GM19324 (cell line): ENCODE measurements around the gene ARL8A.
A peak's percentile ranks its signal among the peaks of the same experiment; 100 is the strongest.
"Not testable (repeated sequence)": the region's sequence is repeated elsewhere in the genome, so short reads cannot be mapped to it uniquely, and the experiment has no call there.

Source experiments
- ATAC-seq: cut with Tn5 transposase; IDR thresholded peaks from one replicate; pipeline ENCODE4 v1.9.1; 2021; ENCODE audit warnings: mild to moderate bottlenecking, moderate library complexity; ENCODE audit not compliant: unreplicated experiment, low FRiP score

ARL8A gene

DNA sequence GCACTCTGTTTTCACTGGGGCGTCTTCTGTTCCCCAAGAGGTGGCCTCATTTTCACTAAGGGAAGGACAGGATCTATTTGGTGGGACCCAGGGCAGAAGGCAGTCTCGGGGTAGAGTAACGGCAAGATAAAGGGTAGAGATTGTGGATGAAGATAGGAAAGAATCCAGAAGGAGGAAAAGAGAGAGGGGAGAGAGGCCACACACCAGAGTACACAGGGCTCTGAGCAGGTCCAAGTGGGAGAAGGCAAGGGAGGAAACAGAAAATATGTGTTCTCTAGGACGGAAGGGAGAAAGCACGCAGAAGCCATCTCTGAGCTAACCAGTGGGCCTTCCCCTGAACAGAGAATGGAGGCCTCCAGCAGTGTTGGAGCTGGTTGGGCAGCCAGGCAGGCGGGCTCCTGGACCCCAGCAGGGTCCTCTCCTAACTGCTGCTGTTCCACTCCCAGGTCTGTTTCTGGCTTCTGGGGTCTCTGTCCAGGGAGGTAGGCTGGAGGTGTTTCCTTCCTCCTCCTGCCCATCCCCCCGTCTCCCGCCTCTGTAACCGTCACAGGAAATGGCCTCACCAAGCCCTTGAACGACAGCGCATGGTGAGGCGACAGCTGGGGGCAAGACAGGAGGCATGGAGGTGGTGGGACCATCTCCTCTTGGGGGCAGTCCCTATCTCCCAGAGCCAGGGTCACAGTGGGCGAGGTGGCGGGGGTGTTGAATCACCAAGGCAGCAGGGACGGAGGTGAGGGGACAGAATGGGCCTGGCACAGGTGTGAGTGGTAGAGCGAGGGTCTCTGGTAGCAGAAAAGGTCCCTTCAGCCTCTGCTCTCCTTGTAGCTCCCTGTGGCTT, 15.2 kb upstream of the ARL8A start:
- no peak for ATAC-seq

- no peak for ATAC-seq
These were observed 14.4 kb upstream of the ARL8A start for GRCh38 chr1:202158810-202159533.

DNA sequence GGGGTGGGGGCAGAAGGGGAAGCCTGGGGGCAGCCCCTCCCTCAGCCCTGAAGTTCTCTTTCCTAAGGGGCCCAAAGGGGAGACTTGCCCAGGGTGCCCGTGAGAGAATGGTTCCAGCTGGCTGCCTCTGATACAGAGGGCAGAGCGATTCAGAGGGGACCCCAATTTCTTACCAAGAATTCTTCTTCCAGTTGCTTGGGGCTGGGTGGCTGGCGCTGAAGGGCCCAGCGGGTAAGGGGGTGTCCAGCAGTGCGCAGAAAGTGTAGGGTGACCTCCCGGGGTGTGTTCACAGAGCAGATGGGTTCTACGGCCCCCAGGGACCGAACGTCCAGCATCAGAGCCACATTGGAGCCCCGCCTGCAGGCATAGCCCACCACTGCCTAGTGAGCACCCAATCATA, 13.4 kb upstream of the ARL8A start:
- ATAC-seq, result no peak

DNA sequence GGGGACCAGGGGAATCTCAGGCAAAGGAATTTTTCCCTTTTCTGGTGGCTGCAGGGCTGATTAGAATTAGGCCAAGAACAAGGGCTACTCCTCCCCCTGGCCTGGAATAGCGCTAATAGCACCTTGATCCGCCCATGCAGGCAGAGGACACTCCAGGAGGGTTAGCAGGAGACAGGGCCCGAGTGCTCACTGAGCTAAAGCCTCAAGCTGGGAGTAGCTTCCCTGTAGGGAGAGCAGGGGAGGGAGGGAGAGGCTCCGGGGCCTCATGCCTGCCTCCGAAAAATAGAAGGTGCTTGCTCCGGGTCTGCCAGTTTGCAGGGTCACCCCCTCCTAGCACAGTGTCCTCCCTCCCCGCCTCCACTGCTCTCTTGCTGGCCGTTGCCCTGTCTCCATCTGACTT, 12.1 kb upstream of the ARL8A start:
- no peak for ATAC-seq

DNA sequence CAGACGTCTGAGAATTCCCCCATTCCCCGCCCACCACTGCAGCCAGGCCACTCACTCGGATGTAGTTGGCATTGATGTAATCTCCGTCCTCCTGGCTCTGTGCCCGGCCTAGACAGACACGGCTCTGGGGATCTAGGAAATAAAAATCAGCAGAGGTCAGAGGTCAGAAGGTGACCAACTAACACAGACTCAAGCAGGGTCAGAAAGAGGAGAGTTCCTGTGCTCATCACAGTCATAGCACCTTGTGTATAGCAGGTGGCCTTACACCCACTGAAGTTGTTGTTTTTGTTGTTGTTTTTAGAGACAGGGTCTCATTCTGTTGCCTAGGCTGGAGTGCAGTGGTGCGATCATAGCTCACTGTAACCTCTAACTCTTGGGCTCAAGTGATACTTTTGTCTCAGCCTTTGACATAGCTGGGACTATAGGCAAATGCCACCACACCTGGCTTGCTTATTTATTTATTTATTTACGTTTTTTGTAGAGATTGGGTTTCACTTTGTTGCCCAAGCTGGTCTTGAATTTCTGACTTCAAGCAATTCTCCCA, 11.0 kb upstream of the ARL8A start:
- no peak for ATAC-seq

- no peak for ATAC-seq
These were observed 10.4 kb upstream of the ARL8A start for GRCh38 chr1:202154766-202155477.

DNA sequence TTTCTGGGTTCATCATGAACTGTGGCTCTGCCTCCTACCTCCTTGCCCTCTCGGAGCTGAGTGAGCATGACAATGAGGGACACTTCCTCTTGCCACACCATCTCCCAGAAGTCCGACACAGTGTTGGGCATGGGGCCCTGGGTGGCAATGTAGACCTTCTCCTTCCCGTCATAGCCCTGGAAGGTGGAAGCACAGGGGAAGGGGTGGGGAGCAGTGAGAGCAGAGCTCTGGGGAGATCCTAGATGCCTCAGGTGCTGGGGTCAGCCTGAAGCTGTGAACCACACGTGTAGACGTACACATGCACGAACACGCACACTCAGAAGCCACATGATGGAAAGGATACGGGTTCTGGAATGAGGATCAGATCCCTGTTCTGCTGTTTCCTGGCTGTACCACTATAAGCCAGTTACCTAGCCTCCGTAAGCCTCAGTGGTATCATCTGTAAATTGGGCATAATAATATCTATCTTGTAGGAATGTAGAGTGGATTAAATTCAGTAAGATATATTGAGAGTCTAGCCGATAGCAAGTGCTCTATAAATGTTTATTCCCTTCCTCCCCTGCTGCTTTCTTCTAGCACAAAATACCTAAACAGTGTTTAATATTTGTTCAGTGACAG, 9.7 kb upstream of the ARL8A start:
- ATAC-seq, result no peak

- ATAC-seq, result no peak
These were observed 8.7 kb upstream of the ARL8A start for GRCh38 chr1:202153284-202153683.

DNA sequence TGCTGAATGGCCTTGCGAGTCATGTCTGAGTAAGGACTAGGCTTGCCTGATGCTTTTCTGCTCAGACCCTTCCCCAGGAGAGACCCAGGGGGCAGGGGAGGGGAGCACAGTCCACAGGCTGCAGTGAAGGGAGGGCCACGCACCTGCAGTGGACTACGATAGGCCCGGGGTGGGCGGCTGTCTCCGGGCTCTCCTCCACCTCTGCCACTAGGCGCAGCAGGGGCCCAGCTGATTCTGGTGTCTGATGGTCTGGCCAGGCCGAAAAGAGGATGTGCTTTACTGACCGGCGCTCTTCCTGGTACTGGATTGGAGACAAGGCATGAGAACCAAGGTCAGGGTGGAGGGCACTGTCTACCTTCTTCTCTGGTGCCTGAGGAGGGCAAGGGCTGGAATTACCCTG, 7.9 kb upstream of the ARL8A start:
- ATAC-seq, result no peak

- ATAC-seq, result no peak
These were observed 6.5 kb upstream of the ARL8A start for GRCh38 chr1:202151045-202151444.

GRCh38 chr1:202150602-202151001, 6.1 kb upstream of the ARL8A start:
- no peak for ATAC-seq

DNA sequence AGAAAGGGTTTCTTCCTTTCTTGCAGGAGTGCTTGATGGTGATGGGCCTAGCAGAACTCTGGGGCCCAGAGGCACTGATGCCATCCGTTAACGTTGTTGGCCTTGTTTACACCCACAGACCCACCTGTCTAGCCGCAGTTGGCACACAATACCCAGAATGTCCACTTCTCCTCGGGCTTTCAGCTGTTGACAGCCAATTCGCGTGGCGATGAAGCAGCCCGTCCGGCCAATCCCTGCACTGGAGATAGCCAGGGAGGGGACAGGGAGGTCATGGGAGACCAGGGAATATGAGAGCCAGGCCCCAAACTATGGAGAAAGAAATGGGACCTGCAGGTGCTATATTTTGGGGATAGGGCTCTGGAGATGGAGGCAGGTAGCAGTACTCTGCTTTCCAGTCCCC, 5.7 kb upstream of the ARL8A start:
- ATAC-seq, result no peak

- no peak for ATAC-seq
These were observed 5.0 kb upstream of the ARL8A start for GRCh38 chr1:202149566-202149965.

DNA sequence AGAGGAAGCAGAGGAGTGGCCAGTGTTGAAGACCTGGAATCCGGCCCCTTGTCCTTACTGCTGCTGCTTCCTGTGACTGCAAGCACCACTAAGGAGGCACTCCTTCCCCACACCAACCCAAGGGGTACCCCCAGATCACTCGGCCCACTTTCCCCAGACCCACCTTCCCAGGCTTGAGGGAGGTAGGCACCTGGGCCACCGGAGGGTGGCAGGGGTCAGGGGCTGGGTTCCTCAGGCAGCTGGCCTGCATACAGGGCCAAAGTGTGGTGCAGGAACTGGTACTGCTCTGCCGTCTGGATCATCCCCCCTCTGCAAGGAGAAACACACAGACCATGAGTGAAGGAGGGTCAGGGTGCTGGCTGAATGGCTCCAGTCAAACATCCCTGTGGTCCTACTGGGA, 3.9 kb upstream of the ARL8A start:
- no peak for ATAC-seq

- no peak for ATAC-seq
These were observed 2.5 kb upstream of the ARL8A start for GRCh38 chr1:202146993-202147392.

- no peak for ATAC-seq
These were observed 1.7 kb upstream of the ARL8A start for GRCh38 chr1:202146279-202146678.

DNA sequence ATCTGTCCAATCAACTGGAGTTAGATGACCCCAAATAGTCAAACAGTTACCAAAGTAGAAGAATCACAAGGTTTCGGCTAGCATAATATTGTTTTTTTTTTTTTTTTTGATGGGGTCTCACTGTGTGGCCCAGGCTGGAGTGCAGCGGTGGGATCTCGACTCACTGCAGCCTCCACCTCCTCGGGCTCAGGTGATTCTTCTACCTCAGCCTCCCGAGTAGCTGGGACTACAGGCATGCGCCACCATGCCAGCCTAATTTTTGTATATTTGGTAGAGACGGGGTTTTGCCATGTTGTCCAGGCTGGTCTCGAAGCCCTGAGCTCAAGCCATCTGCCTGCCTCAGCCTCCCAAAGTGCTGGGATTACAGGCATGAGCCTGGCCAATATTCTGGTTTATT, 1.2 kb upstream of the ARL8A start:
- not testable (repeated sequence) for ATAC-seq

DNA sequence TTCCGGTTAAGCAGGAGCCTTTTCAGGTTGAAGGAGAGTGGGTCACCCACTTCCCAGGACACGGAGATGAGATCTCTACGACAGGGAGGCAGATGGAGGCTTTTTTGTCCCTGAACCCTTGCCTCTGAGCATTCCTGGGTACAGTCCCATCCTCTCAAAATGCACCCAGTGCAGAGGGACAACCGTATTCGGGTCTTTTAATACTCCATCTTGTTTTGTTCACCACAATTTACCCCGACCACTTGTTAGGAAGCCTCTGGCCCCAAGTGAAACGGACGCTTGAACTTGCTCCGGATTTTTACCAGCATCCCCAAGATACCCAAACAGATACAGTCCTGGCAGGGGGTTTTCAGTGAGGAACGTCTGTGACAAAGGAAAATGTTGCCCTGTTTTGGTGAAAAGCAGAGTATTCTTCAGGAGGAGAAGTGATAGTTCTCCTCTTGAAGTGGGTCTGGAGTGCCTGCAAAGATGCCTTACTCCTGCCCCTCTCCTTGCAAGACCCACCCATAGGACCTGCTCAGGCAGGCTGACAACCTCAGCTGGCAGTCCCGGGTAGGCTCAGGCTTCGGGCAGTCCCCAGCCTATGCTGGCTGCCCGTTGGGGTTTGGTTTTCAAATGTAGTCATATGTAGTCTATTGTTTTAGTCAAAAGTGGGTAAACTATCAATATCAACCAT, 669 bp upstream of the ARL8A start:
- no peak for ATAC-seq

- ATAC-seq, result peak; percentile 56
These were observed 652 bp downstream of the ARL8A start for GRCh38 chr1:202143768-202144401.
